Measurements from ENCODE around the gene OPCML.

DNA sequence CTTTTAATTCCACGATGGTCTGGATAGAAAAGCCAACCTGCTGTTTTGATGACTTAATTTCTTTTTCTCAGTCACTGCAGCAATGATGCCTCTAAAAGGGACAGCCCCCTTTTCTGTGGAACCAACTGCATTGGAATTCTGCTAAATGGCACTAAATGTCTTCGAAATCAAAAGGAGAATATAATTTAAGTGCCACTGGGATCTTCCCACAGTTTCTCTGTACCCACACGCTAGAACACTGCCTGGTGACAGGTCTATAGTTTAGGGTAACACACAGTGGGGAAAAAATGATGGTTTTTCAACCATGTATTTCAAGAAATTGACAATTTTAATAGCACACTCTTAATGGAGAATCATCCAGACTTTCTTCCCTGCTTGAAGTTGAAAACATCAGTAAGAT lies 182.3 kb downstream of the OPCML start:
- TF ChIP-seq POLR2AphosphoS5 (IDR thresholded peaks at IDR 0.05): no peak
- TF ChIP-seq, protein P1, sequence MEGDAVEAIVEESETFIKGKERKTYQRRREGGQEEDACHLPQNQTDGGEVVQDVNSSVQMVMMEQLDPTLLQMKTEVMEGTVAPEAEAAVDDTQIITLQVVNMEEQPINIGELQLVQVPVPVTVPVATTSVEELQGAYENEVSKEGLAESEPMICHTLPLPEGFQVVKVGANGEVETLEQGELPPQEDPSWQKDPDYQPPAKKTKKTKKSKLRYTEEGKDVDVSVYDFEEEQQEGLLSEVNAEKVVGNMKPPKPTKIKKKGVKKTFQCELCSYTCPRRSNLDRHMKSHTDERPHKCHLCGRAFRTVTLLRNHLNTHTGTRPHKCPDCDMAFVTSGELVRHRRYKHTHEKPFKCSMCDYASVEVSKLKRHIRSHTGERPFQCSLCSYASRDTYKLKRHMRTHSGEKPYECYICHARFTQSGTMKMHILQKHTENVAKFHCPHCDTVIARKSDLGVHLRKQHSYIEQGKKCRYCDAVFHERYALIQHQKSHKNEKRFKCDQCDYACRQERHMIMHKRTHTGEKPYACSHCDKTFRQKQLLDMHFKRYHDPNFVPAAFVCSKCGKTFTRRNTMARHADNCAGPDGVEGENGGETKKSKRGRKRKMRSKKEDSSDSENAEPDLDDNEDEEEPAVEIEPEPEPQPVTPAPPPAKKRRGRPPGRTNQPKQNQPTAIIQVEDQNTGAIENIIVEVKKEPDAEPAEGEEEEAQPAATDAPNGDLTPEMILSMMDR (IDR thresholded peaks at IDR 0.05): no peak

Data from prostate gland (tissue), 2 donors.